G401.6 (cell line): ENCODE measurements around the gene MSMP.

ENCODE experiments used
- FAIRE-seq: peaks from 2 replicates; lab custom pipeline; 2012; peaks lifted over from hg19 to GRCh38; lab: Jason Lieb, UNC

The MSMP gene

GRCh38 chr9:35718721-35719511 lies 35.2 kb downstream of the MSMP start:
- no peak for FAIRE-seq

DNA sequence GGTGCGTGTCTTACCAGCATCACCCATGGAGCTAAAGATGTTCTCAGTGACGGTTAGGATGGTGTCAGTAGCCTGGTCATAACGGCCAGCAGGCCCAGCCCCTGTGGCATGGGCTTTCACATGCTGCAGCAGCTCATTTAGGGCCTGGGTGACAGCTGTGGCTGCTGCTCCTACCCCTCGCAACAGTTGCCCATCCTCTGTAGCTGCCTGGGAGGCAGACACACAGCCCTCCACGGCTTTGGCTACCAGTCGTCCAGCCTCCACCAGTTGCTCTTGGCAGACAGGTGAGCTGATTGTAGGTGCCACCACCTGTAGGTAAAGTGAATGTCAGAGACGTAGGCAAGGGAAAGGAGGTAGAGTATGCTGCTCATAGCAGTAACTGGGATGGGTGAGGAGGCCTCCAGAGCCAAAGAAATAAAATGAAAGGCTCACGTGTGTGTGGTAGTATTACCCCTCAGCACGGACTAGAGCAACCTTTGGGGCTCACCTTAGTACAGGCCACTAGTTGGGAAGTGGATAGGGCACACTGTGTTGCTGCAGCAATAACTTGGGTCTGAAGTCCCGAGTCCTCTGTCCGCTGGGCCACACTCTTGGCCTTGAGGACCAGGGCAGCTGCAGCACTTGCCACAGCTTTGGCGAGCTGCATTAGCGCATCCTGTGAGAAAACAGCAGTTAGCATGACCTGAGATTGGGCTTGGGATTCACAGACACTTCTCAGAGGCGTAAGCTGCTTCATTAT lies 36.8 kb downstream of the MSMP start:
- FAIRE-seq: no peak

GRCh38 chr9:35716230-35716629 lies 37.8 kb downstream of the MSMP start:
- FAIRE-seq: no peak

DNA sequence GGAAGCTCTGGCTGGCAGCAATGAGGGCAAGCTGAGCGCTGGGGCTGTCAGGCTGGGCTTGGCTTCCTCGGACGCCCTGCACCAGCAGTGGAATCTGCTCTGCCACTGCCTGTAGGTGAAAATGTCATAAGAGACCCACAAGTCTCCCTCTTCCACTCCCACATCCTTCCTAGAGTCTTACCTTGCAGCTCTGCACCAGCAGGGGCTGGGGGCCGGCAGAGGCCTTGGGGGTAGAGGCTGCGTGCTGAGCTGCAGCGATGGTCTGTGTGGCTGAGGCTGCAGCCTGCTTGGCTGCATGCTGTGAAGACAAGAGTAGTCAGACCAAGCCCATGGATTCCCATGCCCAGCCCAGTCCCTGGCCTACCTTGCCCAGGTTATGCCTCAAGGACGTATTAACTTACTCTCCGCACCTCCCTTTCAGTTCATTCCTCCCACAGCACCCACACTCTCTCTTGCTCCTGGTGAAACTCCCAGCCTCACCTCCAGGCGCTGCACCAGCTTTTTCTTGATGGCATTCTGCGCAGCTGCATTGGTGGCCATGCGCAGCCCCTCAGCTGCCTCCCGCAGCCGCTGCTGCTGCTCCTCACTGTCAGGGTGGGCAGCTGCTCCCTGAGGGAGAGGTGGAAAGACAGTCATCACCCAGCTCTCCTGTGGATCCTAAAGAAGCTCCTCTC lies 39.4 kb downstream of the MSMP start:
- no peak for FAIRE-seq

DNA sequence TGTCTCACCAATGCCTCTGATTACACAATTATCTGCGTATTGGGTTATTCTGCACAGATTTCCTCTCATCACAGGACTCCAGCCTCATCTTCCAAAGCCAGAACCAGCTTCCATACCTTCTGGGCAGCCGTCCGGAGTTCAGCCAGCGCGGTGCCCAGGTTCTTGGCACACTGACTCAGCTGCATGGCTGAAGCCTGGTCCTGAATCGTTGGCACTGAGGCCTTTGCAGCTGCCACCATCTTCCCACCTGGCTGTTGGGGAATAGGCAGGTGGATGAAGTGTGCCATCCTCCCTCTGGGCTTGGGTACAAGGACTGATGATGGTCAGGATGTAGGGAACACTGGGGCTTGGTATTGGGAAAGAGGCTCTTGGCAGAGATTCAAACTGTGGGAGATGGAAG lies 40.0 kb downstream of the MSMP start:
- no peak for FAIRE-seq

DNA sequence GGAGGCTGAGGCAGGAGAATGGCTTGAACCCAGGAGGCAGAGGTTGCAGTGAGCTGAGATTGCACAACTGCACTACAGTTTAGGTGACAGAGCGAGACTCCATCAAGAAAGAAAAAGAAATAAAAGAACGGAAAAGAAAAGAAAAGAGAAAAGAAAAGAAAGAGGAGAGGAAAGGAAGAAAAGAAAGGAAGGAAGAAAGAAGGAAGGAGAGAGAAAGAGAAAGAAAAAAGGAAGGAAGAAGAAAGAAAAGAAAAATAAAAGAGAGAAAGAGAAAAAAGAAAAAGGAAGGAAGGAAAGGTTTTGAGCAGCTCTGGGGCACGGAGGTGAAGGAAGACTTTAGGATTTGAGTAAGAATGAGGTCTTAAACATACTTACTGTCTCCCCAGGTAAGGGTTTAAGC lies 40.5 kb downstream of the MSMP start:
- no peak for FAIRE-seq

DNA sequence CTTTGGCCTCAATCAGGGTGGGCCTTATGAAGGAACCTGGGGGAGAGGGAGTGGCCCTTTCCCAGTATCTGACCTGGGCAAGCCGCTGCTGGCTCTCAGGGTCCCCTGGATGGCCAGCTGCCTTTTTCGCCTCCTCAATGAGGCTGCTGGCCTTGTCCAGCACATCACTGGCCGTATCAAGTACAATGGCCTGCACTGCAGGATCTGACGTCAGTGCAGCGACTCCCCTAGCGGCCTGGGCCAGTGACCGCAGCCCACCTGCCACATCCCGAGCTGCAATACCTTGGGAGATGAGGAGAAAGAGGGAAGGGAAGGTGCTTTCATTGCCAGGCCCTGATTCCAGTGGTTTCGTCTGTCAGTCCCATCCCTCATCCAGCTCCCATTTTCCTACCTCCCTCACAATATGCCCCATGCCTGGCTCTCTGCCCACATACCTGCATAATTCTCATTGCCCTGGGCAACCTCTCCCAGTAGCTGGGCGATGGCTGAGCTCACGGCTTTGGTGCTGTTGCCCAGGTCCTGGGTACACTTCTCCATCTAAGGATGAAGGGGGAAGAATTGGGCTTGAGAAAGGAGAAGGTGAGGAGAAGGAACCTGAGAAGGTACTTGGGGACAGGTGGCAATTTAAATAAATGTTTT lies 41.2 kb downstream of the MSMP start:
- no peak for FAIRE-seq

GRCh38 chr9:35711501-35712428 lies 42.3 kb downstream of the MSMP start:
- FAIRE-seq: no peak

DNA sequence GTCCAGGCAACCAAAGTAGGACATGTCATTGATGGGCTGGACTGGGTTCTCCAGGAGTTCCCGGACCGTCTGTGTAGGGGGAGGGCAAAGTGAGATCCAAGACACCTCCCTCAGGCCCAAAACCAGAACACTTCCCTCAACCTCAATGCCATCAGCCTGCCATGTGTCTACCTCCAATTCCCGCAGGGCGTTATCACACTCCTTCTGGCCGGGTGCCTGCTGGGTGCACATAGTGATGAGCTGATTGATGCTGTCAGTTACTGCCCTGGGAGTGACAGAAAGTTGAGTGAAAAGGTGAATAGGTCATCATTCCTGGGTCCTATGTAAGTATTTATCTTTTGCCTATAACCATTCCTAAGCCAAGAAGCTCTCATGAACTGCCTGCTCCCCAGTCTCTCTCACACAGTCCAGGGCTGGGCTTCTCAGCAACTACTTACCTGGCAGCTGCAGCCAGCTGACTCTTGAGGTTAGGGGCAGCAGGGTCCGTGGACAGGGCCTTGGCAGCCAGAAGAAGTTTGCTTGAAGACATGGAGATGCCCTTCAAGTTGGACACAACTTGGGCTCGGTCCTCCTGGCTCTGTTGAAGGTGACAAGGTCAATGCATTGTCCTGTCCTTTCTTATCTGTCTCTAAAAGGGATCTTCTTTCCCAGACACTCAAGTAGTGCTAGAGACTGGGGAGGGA lies 43.1 kb downstream of the MSMP start:
- FAIRE-seq: no peak

GRCh38 chr9:35708146-35708545 lies 45.9 kb downstream of the MSMP start:
- no peak for FAIRE-seq

DNA sequence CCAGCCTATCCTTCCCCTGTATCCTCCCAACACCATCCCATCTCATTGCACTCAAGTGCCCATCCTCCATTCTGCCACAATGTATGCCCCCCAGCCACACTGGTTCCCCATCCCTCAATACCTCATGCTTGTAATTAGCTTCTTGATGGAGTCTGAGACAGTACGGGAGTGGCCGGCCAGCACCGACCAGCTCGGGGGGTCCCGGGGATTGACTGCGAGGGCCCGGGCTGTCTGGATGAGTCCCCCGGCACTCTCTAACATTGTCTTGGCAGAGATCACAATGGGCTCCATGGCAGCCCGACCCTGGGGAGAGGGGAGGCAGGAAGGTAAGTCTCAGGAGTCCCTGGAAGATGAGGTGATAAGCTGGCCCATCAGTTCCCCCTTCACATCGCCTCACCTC lies 47.1 kb downstream of the MSMP start:
- FAIRE-seq: no peak

DNA sequence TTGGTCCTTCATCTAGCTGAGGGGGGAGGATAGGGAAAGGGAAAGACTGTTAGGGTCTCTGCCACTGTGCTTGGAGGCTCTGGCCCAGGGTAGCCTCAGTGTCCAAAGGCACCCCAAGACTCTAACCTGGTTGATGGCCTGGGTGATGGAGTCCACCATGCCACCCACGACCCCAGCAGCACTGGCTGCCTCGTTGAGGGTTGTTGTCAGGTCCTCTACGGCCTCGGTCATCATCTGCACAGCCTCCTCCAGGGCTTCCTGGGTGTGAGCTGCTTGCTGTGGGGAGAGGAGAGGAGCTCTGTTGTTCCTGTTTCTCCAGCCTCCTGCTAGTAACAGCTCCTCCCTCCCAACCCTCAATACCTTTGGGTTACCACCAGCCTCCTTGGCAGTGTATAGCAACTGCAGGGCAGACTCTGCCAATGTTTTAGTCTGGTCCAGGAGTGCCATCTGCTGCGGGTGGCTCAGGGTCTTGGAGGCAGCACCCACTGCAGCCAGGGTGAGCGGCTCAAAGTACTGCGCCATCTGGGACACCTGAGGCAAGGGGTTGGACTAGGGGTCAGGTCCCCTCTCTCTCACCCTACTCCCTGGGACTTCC lies 48.1 kb downstream of the MSMP start:
- no peak for FAIRE-seq

GRCh38 chr9:35705372-35705771 lies 48.7 kb downstream of the MSMP start:
- FAIRE-seq: no peak

- FAIRE-seq: no peak
Measured at GRCh38 chr9:35703906-35704672, 50.0 kb downstream of the MSMP start.
